ENCODE measurements around the gene RBFOX1.

GRCh38 chr16:7405166-7405565, 72.5 kb downstream of the RBFOX1 start:
- TF ChIP-seq POLR2A (IDR thresholded peaks at IDR 0.05; ENCODE audit: low read depth) = no peak
- TF ChIP-seq POLR2AphosphoS5 (IDR thresholded peaks at IDR 0.05) = no peak
- TF ChIP-seq, protein P1, sequence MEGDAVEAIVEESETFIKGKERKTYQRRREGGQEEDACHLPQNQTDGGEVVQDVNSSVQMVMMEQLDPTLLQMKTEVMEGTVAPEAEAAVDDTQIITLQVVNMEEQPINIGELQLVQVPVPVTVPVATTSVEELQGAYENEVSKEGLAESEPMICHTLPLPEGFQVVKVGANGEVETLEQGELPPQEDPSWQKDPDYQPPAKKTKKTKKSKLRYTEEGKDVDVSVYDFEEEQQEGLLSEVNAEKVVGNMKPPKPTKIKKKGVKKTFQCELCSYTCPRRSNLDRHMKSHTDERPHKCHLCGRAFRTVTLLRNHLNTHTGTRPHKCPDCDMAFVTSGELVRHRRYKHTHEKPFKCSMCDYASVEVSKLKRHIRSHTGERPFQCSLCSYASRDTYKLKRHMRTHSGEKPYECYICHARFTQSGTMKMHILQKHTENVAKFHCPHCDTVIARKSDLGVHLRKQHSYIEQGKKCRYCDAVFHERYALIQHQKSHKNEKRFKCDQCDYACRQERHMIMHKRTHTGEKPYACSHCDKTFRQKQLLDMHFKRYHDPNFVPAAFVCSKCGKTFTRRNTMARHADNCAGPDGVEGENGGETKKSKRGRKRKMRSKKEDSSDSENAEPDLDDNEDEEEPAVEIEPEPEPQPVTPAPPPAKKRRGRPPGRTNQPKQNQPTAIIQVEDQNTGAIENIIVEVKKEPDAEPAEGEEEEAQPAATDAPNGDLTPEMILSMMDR (IDR thresholded peaks at IDR 0.05) = no peak
- no peak for TF ChIP-seq EP300 (IDR thresholded peaks at IDR 0.05)
